ENCODE results near the gene SGCA.

SGCA gene

DNA sequence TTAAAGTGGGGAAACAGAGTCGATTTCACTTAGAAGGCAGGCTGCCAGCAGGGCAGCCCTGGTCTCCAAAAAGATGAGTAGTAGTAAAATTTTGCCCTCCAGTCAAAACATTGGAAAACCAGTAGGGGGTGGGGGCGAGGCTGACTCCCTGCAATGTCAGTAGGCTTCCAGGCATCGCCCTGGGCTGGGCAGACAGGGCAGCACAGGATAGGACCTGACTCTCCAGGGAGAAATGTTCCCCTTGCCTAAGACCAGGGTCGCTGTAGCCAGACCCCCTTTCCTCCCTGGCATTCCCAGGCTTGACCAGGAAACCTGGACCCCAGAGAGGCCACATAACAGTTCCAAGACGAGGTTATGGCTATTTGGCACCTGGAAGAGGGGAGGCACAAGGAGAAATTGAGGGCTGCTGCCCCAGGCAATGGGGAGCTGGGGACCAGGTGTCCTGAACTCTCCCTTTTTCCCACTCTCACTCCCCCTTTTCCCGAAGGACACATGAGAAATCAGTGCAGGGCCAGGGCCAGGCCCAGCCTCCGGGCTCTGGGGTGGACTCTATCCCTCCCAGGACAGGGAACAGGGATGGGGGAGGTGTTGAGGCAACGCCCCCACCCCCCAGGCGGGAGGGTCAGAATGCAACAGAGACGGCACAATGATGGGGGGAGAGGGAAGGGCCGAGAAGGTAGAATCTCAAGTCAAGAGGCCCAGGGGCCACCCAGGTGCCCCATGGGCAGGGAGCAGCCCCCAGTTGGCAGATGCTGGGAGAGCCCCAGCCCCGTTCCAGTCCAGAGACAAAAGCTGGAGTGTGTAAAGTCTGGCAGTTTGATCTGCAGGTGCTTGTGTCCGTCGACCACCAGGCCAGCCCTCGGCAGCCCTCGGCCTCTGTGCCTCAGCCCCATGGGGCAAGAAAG lies 31.3 kb upstream of the SGCA start:
- no peak for DNase-seq

DNA sequence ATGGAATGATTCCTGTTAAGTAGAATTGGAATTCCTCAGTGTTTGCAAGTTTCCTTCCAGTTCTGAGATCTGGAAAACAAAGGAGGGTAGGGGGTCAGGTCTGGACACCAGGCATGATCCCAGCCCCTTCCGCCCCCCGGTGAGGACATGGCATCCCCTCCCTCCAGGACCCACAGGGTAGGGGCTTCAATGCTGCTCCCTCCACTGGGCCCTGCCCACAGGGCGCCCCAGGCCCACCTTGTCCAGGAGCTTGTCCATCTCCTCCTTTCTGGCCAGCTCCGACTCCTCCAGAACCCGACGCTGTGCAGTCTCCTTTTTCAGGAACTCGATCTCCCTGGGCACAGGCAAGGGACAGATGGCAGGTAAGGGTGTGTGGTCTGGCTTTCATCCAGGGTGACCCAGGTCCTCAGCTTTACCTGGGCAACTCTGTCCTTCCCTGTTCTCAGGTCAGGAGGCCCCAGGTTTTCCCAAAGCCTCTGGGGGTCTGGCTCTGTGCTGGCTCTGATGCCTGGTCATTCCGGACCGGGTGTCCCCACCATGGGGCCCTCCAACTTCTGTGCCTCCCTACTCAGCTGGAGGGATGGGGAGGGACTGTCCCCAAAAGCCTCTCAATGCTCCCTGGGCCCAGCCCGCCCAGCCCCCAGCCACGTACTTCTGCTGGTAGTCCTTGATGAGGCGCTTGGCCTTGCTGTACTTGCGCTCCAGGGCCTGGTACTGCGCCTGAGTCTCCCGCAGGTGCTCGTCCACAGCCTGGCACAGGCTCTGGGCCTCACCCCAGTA lies 30.3 kb upstream of the SGCA start:
- DNase-seq = no peak

DNA sequence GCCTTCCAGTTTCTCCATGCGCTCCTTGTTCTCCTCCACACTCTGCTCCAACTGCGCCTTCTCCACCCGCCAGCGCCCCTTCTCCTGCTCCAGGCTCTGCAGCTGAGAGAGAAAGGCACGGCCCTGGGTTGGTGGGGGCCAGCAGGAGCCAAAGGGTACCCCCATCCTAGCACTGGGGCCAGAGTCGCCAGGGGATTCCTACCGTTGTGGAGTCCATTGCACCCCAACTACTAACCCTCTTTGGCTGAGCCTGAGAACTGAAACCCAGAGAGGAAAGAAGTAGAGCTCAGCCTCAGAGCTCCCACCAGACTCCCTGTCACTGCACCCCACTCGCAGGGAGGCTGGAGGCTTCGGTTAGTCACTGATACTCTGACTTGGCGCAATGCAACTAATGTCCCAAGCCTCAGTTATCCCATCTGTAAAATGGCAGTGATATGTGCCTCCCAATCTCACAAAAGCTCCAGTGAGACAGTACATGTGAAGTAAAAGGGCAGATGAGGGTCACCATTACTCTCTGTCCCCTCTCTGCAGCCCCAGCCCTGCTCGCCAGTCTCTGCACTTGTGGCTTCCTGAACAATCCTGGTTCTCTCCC lies 29.6 kb upstream of the SGCA start:
- no peak for DNase-seq

DNA sequence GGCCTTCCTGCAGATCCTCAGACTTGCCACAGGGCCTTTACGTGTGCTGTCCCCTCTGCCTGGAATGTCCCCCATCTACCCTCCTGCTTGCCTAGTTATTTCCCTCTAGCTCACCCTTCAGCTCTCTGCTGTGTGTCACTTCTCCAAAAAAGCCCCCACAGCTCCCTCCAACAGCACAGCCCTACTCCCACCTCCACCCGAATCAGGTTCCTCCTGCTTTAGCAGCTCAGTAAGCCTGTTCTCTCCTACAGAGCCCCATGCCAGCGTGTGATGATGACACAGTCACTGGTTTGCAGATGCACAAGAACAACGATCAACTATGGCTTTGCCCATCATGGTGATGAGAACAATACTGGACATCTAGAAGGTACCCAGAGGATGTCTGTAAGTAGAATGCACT lies 28.8 kb upstream of the SGCA start:
- DNase-seq = no peak

- no peak for DNase-seq
Observed at GRCh38 chr17:50139185-50139783, 26.5 kb upstream of the SGCA start.

- peak; percentile 85 for DNase-seq
Observed at GRCh38 chr17:50139950-50140885, 25.6 kb upstream of the SGCA start.

GRCh38 chr17:50141026-50141744 lies 24.6 kb upstream of the SGCA start:
- DNase-seq = no peak

- no peak for DNase-seq
Observed at GRCh38 chr17:50141745-50142110, 24.1 kb upstream of the SGCA start.

- no peak for DNase-seq
Observed at GRCh38 chr17:50143461-50144176, 22.2 kb upstream of the SGCA start.

DNA sequence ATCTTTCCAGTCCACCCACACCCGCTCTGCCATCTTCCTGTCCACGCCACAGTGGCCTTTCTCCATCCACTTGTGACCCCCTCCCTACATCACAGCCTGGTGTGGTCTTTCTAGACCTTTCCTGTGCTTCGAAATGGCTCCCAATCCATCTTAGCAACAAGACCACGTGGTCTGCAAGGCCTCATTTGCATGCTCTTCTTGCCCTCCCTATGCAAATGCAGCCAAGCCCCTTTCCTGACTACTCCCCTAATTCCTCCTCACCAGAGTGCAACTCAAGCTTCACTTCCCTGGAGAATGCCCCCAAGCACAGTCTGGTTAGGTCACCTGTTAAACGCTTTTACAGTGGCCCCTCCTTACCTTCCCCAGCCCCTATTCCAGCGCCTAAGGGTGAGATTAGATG lies 21.4 kb upstream of the SGCA start:
- DNase-seq = no peak

DNA sequence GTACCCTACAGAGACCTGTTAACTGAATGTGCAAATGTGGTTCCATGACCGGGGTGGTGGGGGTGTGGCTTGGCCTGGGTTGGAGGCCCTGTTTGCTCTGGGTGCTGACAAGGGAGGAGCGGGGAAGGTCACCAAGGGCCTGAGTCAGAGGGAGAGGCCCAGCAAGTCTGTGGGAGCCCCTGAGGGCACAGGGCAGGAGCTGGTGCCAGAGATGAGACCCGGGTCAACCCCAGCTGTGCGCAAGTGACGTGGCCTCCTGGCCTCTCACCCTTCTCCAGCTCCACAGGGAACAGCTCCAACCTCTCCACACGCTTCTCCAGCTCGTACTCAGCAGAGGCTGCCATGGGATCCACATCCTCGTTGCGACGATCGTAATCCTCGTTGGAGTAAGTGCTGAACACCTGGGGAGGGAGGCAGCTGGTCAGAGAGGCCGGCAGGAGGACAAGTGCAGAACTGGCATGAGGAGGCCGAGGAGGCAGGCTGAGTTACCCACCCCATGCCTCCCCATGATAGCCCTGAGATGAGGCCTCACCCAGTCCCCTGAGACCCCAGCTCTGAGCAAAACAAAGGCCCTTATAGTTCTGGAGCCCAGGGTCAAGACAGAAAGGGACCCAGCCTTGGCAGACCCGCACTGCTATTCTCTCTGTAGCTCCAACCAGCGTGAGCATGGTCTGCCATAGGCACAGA lies 20.8 kb upstream of the SGCA start:
- no peak for DNase-seq

DNA sequence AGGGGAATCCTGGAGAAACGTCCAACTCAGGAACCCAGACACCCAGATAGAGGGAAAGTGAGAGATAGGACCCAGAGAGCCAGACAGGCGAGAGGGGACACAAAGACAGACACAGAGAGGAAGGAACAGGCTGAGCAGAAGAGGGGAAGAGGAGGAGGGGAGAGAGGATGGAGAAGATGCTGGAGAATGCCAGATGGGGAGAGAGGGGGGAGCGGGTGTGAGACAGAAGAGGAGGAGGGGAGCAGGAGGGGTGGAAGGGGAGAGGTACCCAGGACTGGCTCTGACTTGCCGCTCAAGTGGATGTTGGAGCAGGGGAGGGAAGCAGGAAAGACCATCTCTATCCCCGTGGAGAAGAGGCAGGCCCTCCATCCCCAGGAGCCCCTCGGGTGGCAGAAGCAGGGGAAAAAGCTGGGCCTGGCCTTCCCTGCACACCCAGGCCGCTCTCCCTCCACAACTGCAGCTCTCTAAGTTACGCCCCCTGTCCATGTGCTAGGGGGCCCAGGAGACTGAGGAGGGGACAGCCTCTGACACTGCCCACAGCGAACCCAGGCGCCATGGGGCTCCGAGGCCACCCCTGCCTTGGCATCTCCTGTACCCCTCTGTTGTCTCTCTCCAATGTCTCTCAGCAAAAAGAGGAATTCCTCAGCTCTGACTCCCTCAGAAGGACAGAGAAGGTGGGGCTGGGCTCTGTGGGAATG lies 20.1 kb upstream of the SGCA start:
- DNase-seq = peak; percentile 37

GRCh38 chr17:50146230-50146926 lies 19.4 kb upstream of the SGCA start:
- no peak for DNase-seq

- no peak for DNase-seq
Observed at GRCh38 chr17:50146927-50147665, 18.7 kb upstream of the SGCA start.

- no peak for DNase-seq
Observed at GRCh38 chr17:50147841-50148225, 18.0 kb upstream of the SGCA start.

DNA sequence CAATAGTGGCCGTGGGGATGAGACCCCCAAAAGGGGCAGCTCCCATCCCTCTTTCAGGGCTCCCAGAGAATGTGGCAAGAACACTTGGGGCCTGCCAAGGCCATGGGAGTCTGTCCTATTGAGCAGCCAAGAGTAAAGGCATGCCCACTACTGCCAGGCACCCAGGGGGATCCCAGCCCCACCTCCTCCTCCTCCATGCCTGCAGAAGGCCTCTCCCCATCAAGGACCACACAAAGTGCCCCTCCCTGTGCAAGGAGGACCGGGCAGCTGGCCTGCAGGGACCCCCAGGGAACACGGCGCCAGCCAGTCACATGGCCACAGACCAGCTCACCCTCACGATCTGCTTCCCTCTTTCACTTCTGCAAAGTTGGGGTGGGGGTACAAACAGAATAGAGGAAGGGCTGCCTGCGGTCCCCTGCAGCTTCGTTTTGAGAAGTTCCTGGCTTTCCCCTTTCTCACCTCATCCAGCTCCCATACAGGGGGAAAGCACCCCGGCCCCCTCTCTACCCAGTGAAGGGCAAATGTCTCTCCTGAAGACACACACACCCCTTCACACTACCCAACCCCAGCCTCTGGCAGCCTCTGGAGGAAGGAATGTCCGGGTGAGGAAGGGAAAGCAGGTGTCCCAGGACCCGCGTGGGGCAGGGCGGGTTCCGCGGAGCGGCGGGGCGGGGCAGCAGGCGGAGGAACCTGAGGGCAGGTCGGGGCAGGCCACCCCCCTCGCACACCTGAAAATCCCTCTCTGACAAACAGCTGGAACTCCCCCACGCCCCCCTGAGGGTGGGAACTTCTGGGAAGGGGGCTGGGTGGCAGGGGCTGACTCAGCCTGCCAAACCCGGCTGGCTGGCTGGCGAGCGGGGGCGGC lies 17.3 kb upstream of the SGCA start:
- DNase-seq = peak; percentile 61

- DNase-seq = peak; percentile 50
Observed at GRCh38 chr17:50149091-50149416, 16.8 kb upstream of the SGCA start.

Measured in NCI-H82 (cell line).